ENCODE measurements around the gene SPECC1.

The SPECC1 gene

DNA sequence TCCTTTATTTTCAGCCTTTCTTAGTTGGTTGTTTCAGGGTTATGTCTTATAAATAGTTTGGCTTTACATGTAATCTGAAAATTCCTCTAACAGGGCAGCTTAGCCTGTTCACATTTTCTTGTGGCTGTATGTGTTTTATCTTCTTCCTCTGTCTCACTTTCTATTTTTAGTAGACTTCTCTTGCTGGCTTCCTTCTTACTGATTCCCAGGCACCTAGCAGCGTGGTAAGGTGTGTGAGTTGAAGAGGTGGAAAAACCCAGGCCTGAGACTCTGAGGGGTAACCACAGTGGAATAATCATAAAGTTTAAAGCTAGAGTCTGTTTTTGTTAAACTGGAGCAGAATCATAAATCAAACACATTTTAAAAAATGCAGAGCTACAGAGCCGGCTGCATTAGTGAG lies 267.3 kb downstream of the SPECC1 start:
- DNase-seq (ENCODE audit: low spot score), result no peak

GRCh38 chr17:20278805-20279204 lies 269.6 kb downstream of the SPECC1 start:
- DNase-seq (ENCODE audit: low spot score), result no peak

GRCh38 chr17:20279631-20280030 lies 270.5 kb downstream of the SPECC1 start:
- DNase-seq (ENCODE audit: low spot score), result no peak

GRCh38 chr17:20280051-20280450 lies 270.9 kb downstream of the SPECC1 start:
- DNase-seq (ENCODE audit: low spot score), result no peak

- DNase-seq (ENCODE audit: low spot score), result no peak
Observed at GRCh38 chr17:20280851-20281250, 271.7 kb downstream of the SPECC1 start.

GRCh38 chr17:20281860-20282259 lies 272.7 kb downstream of the SPECC1 start:
- no peak for DNase-seq (ENCODE audit: low spot score)

DNA sequence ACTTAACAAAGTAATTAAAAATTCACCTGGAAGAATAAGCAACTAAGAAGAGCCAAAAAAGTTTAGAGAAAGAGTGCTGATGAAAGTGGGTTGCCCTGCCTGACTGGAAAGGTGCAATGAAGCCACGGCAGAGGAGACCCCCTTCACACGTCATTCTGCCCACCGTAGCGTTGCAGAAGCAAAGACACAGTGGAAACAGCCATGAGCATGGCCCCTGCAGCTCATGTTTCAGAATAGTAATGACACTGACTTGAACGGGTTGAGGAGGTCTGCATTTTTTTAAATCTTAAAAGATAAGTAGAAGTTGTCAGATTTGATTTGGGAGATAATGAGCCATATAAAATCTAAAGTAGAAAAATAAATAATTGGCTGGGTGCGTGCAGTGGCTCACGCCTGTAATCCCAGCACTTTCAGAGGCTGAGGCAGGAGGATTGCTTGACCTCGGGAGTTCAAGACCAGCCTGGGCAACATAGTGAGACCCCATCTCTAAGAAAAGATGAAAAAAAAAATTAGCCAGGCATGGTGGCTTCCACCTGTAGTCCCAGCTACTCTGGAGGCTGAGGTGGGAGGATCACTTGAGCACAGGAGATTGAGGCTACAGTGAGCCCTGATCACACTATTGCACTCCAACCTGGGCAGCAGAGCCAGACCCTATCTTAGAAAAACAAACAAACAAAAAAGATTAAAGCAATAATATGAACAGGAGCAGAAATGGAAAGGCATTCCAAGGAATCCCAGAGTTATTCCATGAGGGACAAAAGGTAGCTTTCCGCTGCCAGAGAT lies 273.6 kb downstream of the SPECC1 start:
- DNase-seq (ENCODE audit: low spot score), result no peak

DNA sequence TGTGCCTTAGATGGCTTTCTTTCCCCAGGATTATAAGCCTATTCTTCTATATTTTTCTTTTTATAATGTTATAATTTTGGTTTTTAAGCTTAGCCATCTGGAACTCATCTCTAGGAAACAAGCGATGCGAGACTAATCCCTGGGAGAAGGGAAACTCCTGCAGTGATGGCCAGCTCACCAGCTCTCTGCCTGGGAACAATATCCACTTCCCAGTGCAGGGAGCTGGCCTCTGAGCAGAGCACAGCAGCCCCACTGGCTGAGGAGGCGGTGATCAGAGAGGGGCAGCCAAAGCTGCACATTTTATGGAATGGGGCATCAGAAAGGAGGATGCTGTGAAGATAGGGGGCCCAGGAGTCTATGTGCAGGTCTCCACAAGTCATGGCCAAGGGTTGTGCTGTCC lies 274.9 kb downstream of the SPECC1 start:
- no peak for DNase-seq (ENCODE audit: low spot score)

GRCh38 chr17:20284570-20285295 lies 275.6 kb downstream of the SPECC1 start:
- DNase-seq (ENCODE audit: low spot score), result no peak

DNA sequence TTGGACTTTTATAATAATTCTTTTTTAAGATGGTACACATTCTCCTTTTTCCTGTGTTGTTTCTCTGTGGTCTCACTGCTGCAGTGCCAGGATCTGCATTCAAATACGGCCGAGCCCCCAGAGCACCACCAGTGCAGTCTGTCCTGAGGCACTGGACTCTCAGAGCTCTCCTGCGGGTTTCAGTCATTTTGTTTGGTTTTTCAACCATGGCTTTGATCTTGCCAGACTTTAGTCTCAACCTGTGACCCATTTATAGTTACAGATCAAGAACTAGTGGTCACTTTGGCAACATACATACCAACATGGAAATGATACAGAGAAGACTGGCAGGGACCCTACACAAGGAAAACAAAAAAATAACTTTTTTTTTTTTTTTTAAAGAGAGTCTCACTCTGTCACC lies 280.8 kb downstream of the SPECC1 start:
- DNase-seq (ENCODE audit: low spot score), result no peak

DNA sequence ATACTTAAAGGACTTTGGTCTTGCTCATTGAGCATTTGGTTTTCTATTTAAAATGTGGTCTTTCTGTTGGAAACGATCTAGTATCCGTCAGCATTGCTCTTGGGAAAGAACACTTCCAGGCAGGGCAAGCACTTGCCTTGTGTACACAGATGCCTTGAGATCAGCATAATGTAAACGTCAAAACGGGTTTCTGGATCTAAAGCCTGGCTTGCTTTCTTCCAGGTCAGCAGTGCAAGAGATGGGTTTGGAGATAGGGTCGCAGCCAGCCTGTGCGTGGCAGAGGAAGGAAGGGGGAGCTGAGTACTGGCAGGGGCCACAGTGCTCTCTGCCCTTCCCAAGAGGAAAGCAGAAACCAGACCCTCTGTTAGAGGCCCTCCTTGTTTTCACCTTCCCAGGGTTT lies 282.7 kb downstream of the SPECC1 start:
- DNase-seq (ENCODE audit: low spot score), result no peak

DNA sequence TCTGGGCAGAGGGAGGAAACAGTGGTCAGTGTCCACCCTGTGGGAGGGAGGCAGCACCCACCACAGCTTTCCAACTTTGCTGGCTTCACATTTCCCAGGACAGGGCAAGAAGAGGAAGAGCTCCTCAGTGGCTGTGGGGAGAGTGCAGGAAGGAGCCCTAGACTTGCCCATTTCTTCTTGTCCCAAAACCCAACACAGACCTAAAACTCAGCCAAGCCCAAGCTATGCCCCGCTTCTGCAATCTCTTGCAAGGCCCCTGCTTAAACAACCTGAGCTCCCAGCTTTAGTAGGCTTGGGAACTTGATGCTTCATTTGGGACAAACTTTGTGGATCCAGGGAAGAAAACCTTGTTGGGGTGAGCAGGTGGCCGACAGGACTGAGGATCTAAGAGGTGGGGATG lies 284.3 kb downstream of the SPECC1 start:
- no peak for DNase-seq (ENCODE audit: low spot score)

DNA sequence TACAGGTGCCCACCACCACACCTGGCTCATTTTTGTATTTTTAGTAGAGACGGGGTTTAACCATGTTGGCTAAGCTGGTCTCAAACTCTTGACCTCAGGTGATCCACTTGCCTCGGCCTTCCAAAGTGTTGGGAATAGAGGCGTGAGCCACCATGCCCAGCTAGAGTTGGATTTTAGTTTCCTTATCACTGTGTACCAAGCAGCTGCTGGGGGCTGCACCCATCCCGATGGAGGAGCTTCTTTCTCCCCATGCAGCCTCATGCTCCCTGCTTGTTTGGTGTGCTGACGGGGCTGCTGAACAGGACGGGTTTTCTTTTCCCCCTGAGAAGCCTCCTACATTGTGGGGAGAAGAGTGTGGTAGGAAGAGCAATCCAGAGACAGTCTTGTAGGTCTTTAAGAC lies 285.0 kb downstream of the SPECC1 start:
- DNase-seq (ENCODE audit: low spot score), result no peak

DNA sequence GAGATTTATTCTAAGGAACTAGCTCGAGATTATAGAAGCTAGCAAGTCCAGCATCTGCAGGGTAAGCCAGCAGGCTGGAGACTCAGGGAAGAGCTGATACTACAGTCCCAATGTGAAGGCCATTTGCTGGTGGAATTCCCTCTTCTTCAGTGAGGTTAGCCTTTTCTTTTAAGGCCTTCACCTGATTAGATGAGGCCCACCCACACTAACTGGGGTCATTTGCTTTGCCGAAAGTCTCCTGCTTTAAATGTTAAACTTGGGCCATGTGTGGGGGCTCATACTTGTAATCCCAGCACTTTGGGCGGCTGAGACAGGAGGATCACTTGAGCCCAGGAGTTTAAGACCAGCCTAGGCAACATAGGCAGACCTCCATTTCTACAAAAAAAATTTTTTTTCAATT lies 289.9 kb downstream of the SPECC1 start:
- no peak for DNase-seq (ENCODE audit: low spot score)

DNA sequence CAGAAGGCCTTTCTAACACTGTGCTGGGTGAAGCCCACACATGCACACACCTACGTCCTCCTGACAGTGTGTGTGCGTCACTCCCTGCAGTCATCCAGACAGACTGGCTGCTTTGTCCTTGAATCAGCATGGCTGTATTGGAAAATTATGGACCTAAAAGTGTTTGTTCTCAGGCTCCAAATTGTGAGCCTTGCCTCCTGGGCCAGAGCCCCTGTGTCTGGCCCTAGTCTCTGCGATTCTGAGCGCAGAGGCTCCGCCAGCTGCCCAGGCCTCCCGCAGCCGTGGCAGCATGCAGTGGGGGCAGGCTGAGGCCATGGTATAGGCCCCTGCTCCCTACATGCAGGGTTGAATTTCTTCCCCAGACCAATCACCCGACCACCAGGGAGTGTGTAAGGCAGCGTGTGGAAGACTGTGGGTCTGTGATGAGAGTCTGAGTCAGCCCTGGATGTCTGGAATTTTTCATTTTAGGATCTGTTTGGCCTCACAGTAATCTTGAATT lies 291.3 kb downstream of the SPECC1 start:
- DNase-seq (ENCODE audit: low spot score), result no peak

DNA sequence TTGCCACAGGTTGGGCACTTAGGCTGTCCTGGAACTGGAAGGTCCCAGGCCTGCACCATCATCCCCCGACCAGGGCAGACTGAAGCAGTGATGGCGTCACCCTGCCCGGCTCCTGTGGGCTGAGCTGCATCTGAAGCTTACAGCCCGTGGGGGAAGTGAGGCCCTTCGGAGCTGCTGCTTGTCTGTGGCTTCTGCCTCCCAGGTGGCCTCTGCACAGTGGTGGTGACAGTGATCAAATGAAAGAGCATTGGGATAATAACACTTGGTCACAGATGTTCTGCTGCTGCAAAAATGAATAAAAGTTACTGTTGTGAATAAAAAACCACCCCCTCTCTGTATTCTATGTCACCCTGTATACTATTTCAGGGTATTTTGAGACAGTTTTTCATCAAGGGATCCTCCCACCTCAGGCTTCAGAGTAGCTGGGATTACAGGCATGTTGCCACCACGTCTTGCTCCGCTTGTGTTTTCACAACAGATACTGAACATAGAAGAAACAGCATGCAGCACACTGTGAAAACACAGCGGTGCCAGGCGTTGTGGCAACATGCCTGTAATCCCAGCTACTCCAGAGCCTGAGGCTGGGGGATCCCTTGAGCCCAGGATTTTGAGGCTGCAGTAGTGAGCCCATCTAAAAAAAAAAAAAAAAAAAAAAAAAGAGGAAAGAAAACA lies 293.2 kb downstream of the SPECC1 start:
- DNase-seq (ENCODE audit: low spot score), result no peak

GRCh38 chr17:20304961-20305360 lies 295.8 kb downstream of the SPECC1 start:
- DNase-seq (ENCODE audit: low spot score), result no peak

DNA sequence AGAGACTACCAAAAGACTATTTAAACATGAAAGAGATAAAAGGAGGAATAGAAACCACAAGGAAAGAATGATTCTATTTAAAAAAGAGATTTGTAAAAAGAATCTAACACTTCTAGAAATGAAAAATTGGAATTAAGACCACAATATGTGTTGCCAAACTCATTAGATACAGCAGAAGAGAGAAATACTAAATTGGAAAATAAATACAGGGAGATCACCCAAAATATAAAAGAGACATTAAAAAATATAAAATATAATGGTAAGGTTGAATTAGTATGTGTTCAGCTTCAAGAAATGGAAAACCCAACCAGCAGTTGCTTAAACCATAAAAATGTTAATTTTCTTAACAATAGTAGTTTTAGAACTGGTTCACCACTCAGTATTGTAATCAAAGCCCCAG lies 297.8 kb downstream of the SPECC1 start:
- DNase-seq (ENCODE audit: low spot score), result no peak

DNA sequence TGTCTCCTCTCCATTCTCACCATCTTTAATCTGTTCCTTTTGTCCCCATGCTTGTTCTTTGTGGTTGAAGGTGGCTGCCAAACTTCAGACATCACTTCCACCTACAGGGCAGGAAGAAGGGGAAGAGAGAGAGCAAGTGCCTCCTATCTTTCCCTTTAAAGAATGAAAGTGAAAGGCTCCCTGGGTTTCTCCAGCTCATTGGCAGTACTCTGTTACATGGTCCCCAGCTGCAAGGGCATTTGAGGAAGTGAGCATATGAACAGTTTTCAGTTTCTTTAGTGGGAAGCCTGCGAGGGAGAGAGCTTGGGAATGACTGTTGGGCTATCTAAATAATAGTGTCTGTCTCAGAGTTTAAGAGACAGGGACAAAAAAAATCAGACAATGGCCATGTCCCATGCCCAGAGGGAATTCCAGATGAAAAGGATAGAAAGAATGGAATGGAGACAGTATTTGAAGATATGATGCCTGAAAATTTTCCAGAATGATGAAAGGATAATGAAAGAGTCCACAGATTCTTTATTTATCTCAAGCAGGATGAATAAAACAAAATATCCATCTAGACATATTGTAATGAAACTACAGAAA lies 298.3 kb downstream of the SPECC1 start:
- no peak for DNase-seq (ENCODE audit: low spot score)

GRCh38 chr17:20310481-20310880 lies 301.3 kb downstream of the SPECC1 start:
- no peak for DNase-seq (ENCODE audit: low spot score)

GRCh38 chr17:20313306-20313705 lies 304.1 kb downstream of the SPECC1 start:
- no peak for DNase-seq (ENCODE audit: low spot score)

DNA sequence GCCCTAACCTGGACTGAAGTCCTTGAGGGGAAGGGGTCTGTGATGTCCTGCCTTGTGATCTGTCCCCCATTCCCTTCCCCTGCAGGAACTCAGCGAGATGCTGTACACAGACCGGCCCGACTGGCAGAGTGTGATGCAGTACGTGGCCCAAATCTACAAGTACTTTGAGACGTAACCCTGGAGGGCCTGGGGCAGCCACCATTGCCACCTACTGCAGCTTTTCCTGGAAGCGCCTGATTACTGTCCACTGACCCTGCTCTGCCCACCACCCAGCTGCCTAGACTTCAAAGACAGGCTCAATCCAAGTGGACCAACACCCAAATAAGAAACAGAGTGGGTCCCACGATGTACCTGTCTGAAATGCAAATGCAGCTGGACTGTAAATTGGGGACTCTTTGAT lies 304.7 kb downstream of the SPECC1 start:
- DNase-seq (ENCODE audit: low spot score), result no peak

- no peak for DNase-seq (ENCODE audit: low spot score)
Observed at GRCh38 chr17:20314834-20315233, 305.7 kb downstream of the SPECC1 start.

Data from germinal center (tissue), 1 donor.